IMR-90 (cell line): ENCODE results near the gene PARVG. TPM values are rescaled to one million over a fixed set of nuclear protein-coding genes. Genes with fewer than 3 reads are reported as not detected.

Experiments
- ATAC-seq: fragments of 200-7000 bp; cut with Tn5 transposase; 2 replicates; pipeline ENCODE4 v1.9.1; 2020; ENCODE audit warnings: low read depth, mild to moderate bottlenecking, moderate library complexity
- BruUV-seq: library from RNA; stranded (reverse); fragments of 400-500 nt; replicated peaks from 2 replicates; lab custom pipeline; 2021; lab: Mats Ljungman, UMichigan
- CTCF ChIA-PET: fragments of 300-600 bp; formaldehyde crosslinking; extraction: SDS; loops from one replicate; lab custom pipeline; 2021; ENCODE audit warnings: antibody characterized with exemption; lab: Yijun Ruan, JAX
- POLR2A ChIA-PET: fragments of 300-600 bp; sonication (Branson Sonifier 250); formaldehyde crosslinking; loops from one replicate; lab custom pipeline; 2022; ENCODE audit warnings: antibody characterized with exemption; ENCODE audit not compliant: unreplicated experiment; lab: Charles Lee
- DNase-seq: peaks from one replicate; pipeline ENCODE4 v3.0.0; 2013
- H2AFZ ChIP-seq: replicated peaks from 2 replicates; pipeline ENCODE3; 2013; ENCODE audit warnings: low read length, mild to moderate bottlenecking; ENCODE audit not compliant: poor library complexity
- H2AK5ac ChIP-seq: 2 replicates; pipeline ENCODE4 v1.6.1; 2013; ENCODE audit warnings: low read depth, low read length, inconsistent platforms
- H2AK9ac ChIP-seq: replicated peaks from 2 replicates; pipeline ENCODE3; 2013; ENCODE audit warnings: mild to moderate bottlenecking, low read depth, low read length, moderate library complexity; ENCODE audit not compliant: poor library complexity
- H2BK120ac ChIP-seq: 2 replicates; pipeline ENCODE4 v1.6.1; 2013; ENCODE audit warnings: low read depth, low read length, inconsistent platforms
- H2BK15ac ChIP-seq: 3 replicates; pipeline ENCODE4 v1.6.1; 2013; ENCODE audit warnings: low read depth, low read length, inconsistent platforms
- H2BK20ac ChIP-seq: 2 replicates; pipeline ENCODE4 v1.6.1; 2013; ENCODE audit warnings: low read depth, mild to moderate bottlenecking, inconsistent platforms, low read length, moderate library complexity
- H2BK5ac ChIP-seq: 2 replicates; pipeline ENCODE4 v1.6.1; 2013; ENCODE audit warnings: mild to moderate bottlenecking, low read depth, low read length, inconsistent platforms; ENCODE audit not compliant: poor library complexity, severe bottlenecking
- H3K14ac ChIP-seq: replicated peaks from 2 replicates; pipeline ENCODE4 v1.6.1; 2013; ENCODE audit warnings: low read depth, low read length, inconsistent platforms
- H3K18ac ChIP-seq: 2 replicates; pipeline ENCODE4 v1.6.1; 2013; ENCODE audit warnings: low read depth, low read length, control low read depth
- H3K23ac ChIP-seq: 2 replicates; pipeline ENCODE4 v1.6.1; 2013; ENCODE audit warnings: low read depth, low read length, inconsistent platforms
- H3K27ac ChIP-seq: 2 replicates; pipeline ENCODE4 v1.5.1; 2013; ENCODE audit warnings: mild to moderate bottlenecking, control low read depth, low read length; ENCODE audit not compliant: insufficient read depth
- H3K27me3 ChIP-seq: 2 replicates; pipeline ENCODE4 v1.6.1; 2013; ENCODE audit warnings: low read length; ENCODE audit not compliant: control insufficient read depth, insufficient read depth
- H3K36me3 ChIP-seq: 2 replicates; pipeline ENCODE4 v1.6.1; 2013; ENCODE audit warnings: low read length, mixed read lengths; ENCODE audit not compliant: control insufficient read depth, insufficient read depth
- H3K4ac ChIP-seq: 2 replicates; pipeline ENCODE4 v1.6.1; 2013; ENCODE audit warnings: low read depth, low read length, inconsistent platforms
- H3K4me1 ChIP-seq: 2 replicates; pipeline ENCODE4 v1.6.1; 2013; ENCODE audit warnings: low read length, mixed read lengths; ENCODE audit not compliant: control insufficient read depth, insufficient read depth
- H3K4me2 ChIP-seq: 2 replicates; pipeline ENCODE4 v1.6.1; 2013; ENCODE audit warnings: low read depth, mild to moderate bottlenecking, control low read depth, low read length, moderate library complexity
- H3K4me3 ChIP-seq: 2 replicates; pipeline ENCODE4 v1.5.1; 2013; ENCODE audit warnings: low read depth, mild to moderate bottlenecking, control low read depth, low read length, moderate library complexity; ENCODE audit not compliant: insufficient read depth
- H3K56ac ChIP-seq: 2 replicates; pipeline ENCODE4 v1.6.1; 2013; ENCODE audit warnings: low read length, inconsistent platforms; ENCODE audit not compliant: insufficient read depth; ENCODE audit errors: extremely low read depth
- H3K79me1 ChIP-seq, 2 experiments: 2 replicates each; pipeline ENCODE4 v1.6.1; 2013; ENCODE audit warnings: low read length in 2 of 2, inconsistent platforms in 1 of 2, low read depth in 1 of 2
- H3K9ac ChIP-seq: 2 replicates; pipeline ENCODE4 v1.6.1; 2013; ENCODE audit warnings: low read depth, low read length, control low read depth
- H3K9me1 ChIP-seq: 2 replicates; pipeline ENCODE4 v1.6.1; 2013; ENCODE audit warnings: low read length, inconsistent platforms; ENCODE audit not compliant: insufficient read depth
- H3K9me3 ChIP-seq: 2 replicates; pipeline ENCODE4 v1.6.1; 2013; ENCODE audit warnings: low read length; ENCODE audit not compliant: control insufficient read depth, insufficient read depth
- H4K20me1 ChIP-seq: 2 replicates; pipeline ENCODE4 v1.6.1; 2013; ENCODE audit warnings: low read length, inconsistent platforms; ENCODE audit not compliant: insufficient read depth
- H4K5ac ChIP-seq: 2 replicates; pipeline ENCODE4 v1.6.1; 2013; ENCODE audit warnings: mild to moderate bottlenecking, low read depth, low read length, control low read depth
- H4K8ac ChIP-seq, 2 experiments: 2 replicates each; pipeline ENCODE4 v1.6.1; 2013; ENCODE audit warnings: low read depth in 2 of 2, low read length in 2 of 2, control low read depth in 1 of 2, inconsistent platforms in 1 of 2
- H4K91ac ChIP-seq: 2 replicates; pipeline ENCODE4 v1.6.1; 2013; ENCODE audit warnings: low read depth, low read length, inconsistent platforms; ENCODE audit not compliant: insufficient read depth
- BHLHE40 ChIP-seq: fragments of 150-350 bp; IDR thresholded peaks from 2 replicates; pipeline ENCODE4 v1.6.1; 2016; ENCODE audit warnings: mild to moderate bottlenecking, low read depth, low read length
- CEBPB ChIP-seq: IDR thresholded peaks from 2 replicates; pipeline ENCODE4 v1.6.1; 2012; ENCODE audit warnings: low read depth, low read length, improper control_type of control experiment
- CHD1 ChIP-seq: IDR thresholded peaks from 2 replicates; pipeline ENCODE4 v1.6.1; 2012; ENCODE audit warnings: low read depth, low read length, improper control_type of control experiment
- CTCF ChIP-seq: conservative IDR thresholded peaks from 2 replicates; pipeline ENCODE4 v1.5.1; 2012; ENCODE audit warnings: mild to moderate bottlenecking, low read depth, low read length, improper control_type of control experiment
- ELK1 ChIP-seq: fragments of 150-350 bp; IDR thresholded peaks from 2 replicates; pipeline ENCODE4 v1.6.1; 2016; ENCODE audit warnings: low read depth, mild to moderate bottlenecking, low read length, moderate library complexity, borderline replicate concordance
- FOS ChIP-seq: fragments of 150-350 bp; IDR thresholded peaks from 2 replicates; pipeline ENCODE4 v1.6.1; 2016; ENCODE audit warnings: low read depth, low read length
- MAFK ChIP-seq: IDR thresholded peaks from 2 replicates; pipeline ENCODE4 v1.6.1; 2012; ENCODE audit warnings: low read depth, low read length, improper control_type of control experiment
- MAZ ChIP-seq: IDR thresholded peaks from 2 replicates; pipeline ENCODE4 v1.6.1; 2012; ENCODE audit warnings: low read depth, mild to moderate bottlenecking, low read length, improper control_type of control experiment, moderate library complexity, borderline replicate concordance
- MXI1 ChIP-seq: IDR thresholded peaks from 2 replicates; pipeline ENCODE4 v1.6.1; 2012; ENCODE audit warnings: low read depth, mild to moderate bottlenecking, low read length, moderate library complexity, borderline replicate concordance
- NFE2L2 ChIP-seq: fragments of 150-350 bp; IDR thresholded peaks from 2 replicates; pipeline ENCODE4 v1.6.1; 2016; ENCODE audit warnings: low read depth, mild to moderate bottlenecking, low read length
- POLR2A ChIP-seq: IDR thresholded peaks from 2 replicates; pipeline ENCODE4 v1.6.1; 2012; ENCODE audit warnings: mild to moderate bottlenecking, low read depth, low read length
- RAD21 ChIP-seq: IDR thresholded peaks from 2 replicates; pipeline ENCODE4 v1.6.1; 2012; ENCODE audit warnings: low read length, improper control_type of control experiment
- RCOR1 ChIP-seq: IDR thresholded peaks from 2 replicates; pipeline ENCODE4 v1.6.1; 2012; ENCODE audit warnings: mild to moderate bottlenecking, low read length, improper control_type of control experiment; ENCODE audit not compliant: insufficient replicate concordance
- RFX5 ChIP-seq: IDR thresholded peaks from 2 replicates; pipeline ENCODE4 v1.8.0; 2012; ENCODE audit warnings: low read depth, mild to moderate bottlenecking, low read length, moderate library complexity
- SMC3 ChIP-seq: fragments of 150-350 bp; IDR thresholded peaks from 2 replicates; pipeline ENCODE4 v1.6.1; 2016; ENCODE audit warnings: low read depth, mild to moderate bottlenecking, antibody characterized with exemption, low read length, moderate library complexity
- USF2 ChIP-seq: fragments of 150-350 bp; IDR thresholded peaks from 2 replicates; pipeline ENCODE4 v1.6.1; 2017; ENCODE audit warnings: mild to moderate bottlenecking, antibody characterized with exemption, low read length, low read depth
- WGBS, 2 experiments: methylation state at CpG; one replicate each; pipeline versions ENCODE4 v1.1.5 to v1.1.7; 2013; ENCODE audit warnings: missing lambda C conversion rate in 2 of 2; ENCODE audit not compliant: insufficient read length in 1 of 2; ENCODE audit errors: extremely low coverage in 2 of 2; 5-methylcytosine and 5-hydroxymethylcytosine counted together
- dilution Hi-C: fragments of 300-500 bp; cut with HindIII; formaldehyde crosslinking; loops from one replicate; pipeline ENCODE4 v1.14.3; 2018; ENCODE audit warnings: low sequenced_read_pairs; ENCODE audit not compliant: unreplicated experiment
- in situ Hi-C: fragments of 300-500 bp; cut with MboI; formaldehyde crosslinking; loops from 3 replicates; pipeline ENCODE4 v1.14.3; 2019; ENCODE audit warnings: low sequenced_read_pairs, inconsistent platforms, mixed read lengths
- intact Hi-C: fragments of 100-400 bp; cut with micrococcal nuclease; formaldehyde crosslinking; loops from 2 replicates; pipeline ENCODE4 v1.10.0; 2022
- polyA plus RNA-seq, 3 experiments: library from polyadenylated mRNA; depleted of rRNA; stranded (reverse); fragments of >200 nt; gene quantifications; 2 replicates each; pipeline ENCODE4 v1.2.3, GENCODE V29; 2012; ENCODE audit warnings: low replicate concordance in 1 of 3
- total RNA-seq: library from RNA; depleted of rRNA; stranded (reverse); fragments of >200 nt; gene quantifications from 2 replicates; pipeline ENCODE4 v1.2.3, GENCODE V29; 2012

Gene PARVG
- total and polyA plus RNA-seq, 2 of the 4 experiments (the other 2 are of a cell fraction): not detected

GRCh38 chr22:44203203-44203602 lies 22.5 kb downstream of the PARVG start:
- 100% methylated on average over 2 of the region's 6 CpGs; no CpG with 5 or more reads in 1 of the 2 experiments for WGBS, 2 experiments
- Histone ChIP-seq H4K5ac (no peak overlapping the region), H4K91ac (0 out of 2 replicates have a peak overlapping the region, but pooled peaks have one; percentile 8), H3K4me2 (no peak overlapping the region), H3K4me1 (peaks cover 20% of the 10 kb centered on the region), H3K36me3 (no peaks in the 10 kb centered on the region), H4K20me1 (no peaks in the 10 kb centered on the region), H3K23ac (no peak overlapping the region), H3K27me3 (peaks cover 2% of the 10 kb centered on the region), H2AFZ (no peak overlapping the region), H2AK9ac (no peak overlapping the region), H4K8ac (no peak overlapping the region), H2BK20ac (no peak overlapping the region), H3K9me3 (no peaks in the 10 kb centered on the region), H3K9me1 (peaks cover 10% of the 10 kb centered on the region), H3K56ac (no peak overlapping the region), H3K4me3 (no peak overlapping the region), H2AK5ac (no peak overlapping the region), H3K79me1 (no peaks in the 10 kb centered on the region), H3K4ac (no peak overlapping the region), H2BK15ac (no peak overlapping the region), H3K18ac (peak overlapping the region; percentile 7; the same call in 1 of the 2 replicates), H2BK5ac (no peak overlapping the region), H3K9ac (no peak overlapping the region), H3K14ac (no peak overlapping the region), H3K27ac (no peak overlapping the region), H2BK120ac (0 out of 2 replicates have a peak overlapping the region, but pooled peaks have one; percentile 17)
- dilution Hi-C loops (no loop called here), intact Hi-C loops (no loop called here), in situ Hi-C loops (no loop called here)
- DNase-seq (no peak), ATAC-seq (no peak)
- no peak for TF ChIP-seq SMC3
- TF ChIP-seq BHLHE40: no peak
- no peak for TF ChIP-seq CHD1
- TF ChIP-seq CEBPB: no peak
- no peak for TF ChIP-seq USF2
- no peak for TF ChIP-seq NFE2L2
- no peak for TF ChIP-seq RFX5
- no peak for TF ChIP-seq POLR2A
- TF ChIP-seq RCOR1: no peak
- no peak for TF ChIP-seq RAD21
- no peak for TF ChIP-seq MXI1
- TF ChIP-seq FOS: no peak
- TF ChIP-seq MAFK: no peak
- TF ChIP-seq MAZ: no peak
- TF ChIP-seq ELK1: no peak
- TF ChIP-seq CTCF: no peak
- ChIA-PET POLR2A (interaction anchor here (0.6 kb wide), 1 partner anchor 14 kb away, joined by 3 read pairs; no protein-coding TSS in a partner anchor), CTCF (no interaction called here)
- no TSS peak for BruUV-seq
